ENCODE results near the gene MEI4. TPM values are rescaled to one million over a fixed set of nuclear protein-coding genes. Genes with fewer than 3 reads are reported as not detected.

Gene MEI4
- total RNA-seq, 1 donor from 2014 or later = 0.06 TPM

DNA sequence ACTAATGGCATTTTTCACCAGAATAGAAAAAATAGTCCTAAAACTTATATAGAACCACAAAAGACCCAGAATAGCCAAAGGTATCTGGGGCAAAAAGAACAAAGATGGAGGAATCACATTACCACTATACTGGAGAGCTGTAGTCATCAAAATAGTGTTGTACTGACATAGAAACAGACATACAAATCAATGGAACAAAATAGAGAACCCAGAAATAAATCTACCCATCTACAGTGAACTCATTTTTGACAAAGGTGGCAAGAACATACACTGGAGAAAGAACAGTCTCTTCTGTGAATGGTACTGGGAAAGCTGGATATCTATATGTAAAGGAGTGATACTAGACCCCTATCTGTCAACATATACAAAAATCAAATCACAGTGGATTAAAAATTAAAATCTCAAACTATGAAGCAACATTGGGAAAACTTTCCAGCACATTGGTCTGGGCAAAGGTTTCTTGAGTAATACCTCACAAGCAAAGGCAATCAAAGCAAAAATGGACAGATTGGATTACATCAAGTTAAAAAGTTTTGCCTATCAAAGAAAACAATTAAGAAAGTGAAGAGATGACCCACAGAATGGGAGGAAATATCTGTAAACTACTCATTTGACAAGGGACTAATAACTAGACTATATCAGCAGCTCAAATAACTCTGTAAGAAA lies 120.5 kb downstream of the MEI4 start:
- no peak overlapping the region for H3K4me3 ChIP-seq (ENCODE audit: low read depth, low read length)
- DNase-seq (ENCODE audit: low read depth) = no peak
- TF ChIP-seq CTCF (conservative IDR thresholded peaks at IDR 0.05; ENCODE audit: low read depth, low read length) = no peak

DNA sequence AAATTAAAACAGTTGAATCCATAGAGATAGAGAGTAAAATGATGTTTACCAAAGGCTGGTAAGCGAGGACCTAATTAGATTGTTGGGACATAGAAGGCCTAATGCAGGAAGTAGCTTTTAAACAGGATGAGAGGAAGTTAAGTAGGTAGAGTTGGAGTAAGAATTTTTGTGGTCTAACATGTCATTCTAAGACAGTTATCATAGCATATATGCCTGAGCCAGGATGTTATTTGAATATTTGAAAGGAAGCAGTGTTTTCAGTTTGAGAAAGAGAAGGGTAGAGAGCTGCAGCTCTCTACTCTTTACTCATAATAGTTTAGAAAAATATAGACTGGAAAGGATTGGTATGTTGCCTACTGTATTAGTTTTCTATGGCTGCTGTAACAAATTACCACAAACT lies 121.6 kb downstream of the MEI4 start:
- DNase-seq (ENCODE audit: low read depth) = no peak
- no peak for TF ChIP-seq CTCF (conservative IDR thresholded peaks at IDR 0.05; ENCODE audit: low read depth, low read length)
- H3K4me3 ChIP-seq (ENCODE audit: low read depth, low read length) = no peak overlapping the region

DNA sequence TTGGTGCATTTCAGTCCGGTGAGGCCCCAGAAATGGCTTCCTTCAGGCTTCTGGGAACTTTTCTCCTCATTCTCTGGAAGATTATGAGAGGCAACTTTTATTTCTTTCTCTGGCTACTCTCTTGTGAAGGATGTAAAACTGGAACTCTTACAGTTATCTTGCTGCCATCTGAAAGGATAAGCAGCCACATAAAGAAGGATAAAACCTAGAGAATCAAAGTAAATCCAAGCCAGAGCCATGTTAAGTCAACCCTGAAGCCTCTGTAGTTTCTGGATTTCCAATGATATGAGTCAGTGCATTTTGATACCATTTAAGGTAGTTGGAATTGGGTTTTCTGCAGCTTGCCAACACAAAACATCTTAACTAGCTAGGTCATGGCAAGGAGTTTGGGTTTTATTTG lies 123.6 kb downstream of the MEI4 start:
- DNase-seq (ENCODE audit: low read depth) = peak; percentile 3
- TF ChIP-seq CTCF (conservative IDR thresholded peaks at IDR 0.05; ENCODE audit: low read depth, low read length) = no peak
- H3K4me3 ChIP-seq (ENCODE audit: low read depth, low read length) = no peak overlapping the region

- TF ChIP-seq CTCF (conservative IDR thresholded peaks at IDR 0.05; ENCODE audit: low read depth, low read length) = no peak
- no peak for DNase-seq (ENCODE audit: low read depth)
Measured at GRCh38 chr6:77778527-77778926, 125.7 kb downstream of the MEI4 start.

DNA sequence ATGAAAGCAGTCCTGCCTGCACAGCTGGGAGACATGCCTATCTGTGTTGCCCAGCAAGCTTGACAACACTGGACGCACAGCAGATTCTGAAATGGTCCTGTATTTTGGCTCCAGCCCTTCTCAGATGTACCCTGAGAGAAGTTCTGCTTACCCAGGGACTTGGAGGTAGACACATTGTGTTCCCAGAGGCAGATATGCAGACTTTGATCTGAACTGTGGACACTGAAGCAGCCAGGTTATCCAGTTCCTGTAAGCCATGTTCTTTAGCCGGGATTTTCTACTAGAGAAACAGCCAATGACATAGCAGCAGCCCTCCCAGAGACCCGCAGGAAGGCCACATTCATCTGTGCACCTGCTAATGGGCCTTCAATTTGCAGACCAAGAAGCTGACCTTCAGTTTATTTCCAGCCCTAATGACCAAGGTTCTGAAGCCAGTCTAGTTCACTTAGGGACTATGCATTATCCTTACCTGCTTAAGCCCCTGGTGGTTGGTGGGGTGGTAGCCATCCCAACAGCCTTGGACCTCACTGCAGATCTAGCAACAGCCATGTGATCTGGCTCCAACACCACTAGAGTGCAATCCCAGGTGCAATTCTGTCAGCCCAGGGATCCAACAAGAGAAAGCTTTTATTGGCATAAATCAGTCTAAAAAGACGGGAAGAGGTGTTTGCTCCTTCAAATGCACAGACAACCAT lies 134.2 kb downstream of the MEI4 start:
- no peak for DNase-seq (ENCODE audit: low read depth)
- no peak overlapping the region for H3K4me3 ChIP-seq (ENCODE audit: low read depth, low read length)
- no peak for TF ChIP-seq CTCF (conservative IDR thresholded peaks at IDR 0.05; ENCODE audit: low read depth, low read length)

More at GRCh38 chr6:77778527-77778926, 125.7 kb downstream of the MEI4 start:
- no peak overlapping the region for H3K4me3 ChIP-seq (ENCODE audit: low read depth, low read length)

- no peak for TF ChIP-seq CTCF (conservative IDR thresholded peaks at IDR 0.05; ENCODE audit: low read depth, low read length)
Measured at GRCh38 chr6:77796824-77797809, 144.3 kb downstream of the MEI4 start.

More at GRCh38 chr6:77796824-77797809, 144.3 kb downstream of the MEI4 start:
- H3K4me3 ChIP-seq (ENCODE audit: low read depth, low read length) = no peak overlapping the region
- DNase-seq (ENCODE audit: low read depth) = no peak
